HG02938 (cell line): Measurements from ENCODE around the gene HAX1.
A peak's percentile ranks its signal among the peaks of the same experiment; 100 is the strongest.
"Not testable (repeated sequence)": the region's sequence is repeated elsewhere in the genome, so short reads cannot be mapped to it uniquely, and the experiment has no call there.

Experiments used
- ATAC-seq: cut with Tn5 transposase; IDR thresholded peaks from one replicate; pipeline ENCODE4 v1.9.1; 2021; ENCODE audit warnings: mild to moderate bottlenecking, moderate library complexity; ENCODE audit not compliant: unreplicated experiment

The HAX1 gene

DNA sequence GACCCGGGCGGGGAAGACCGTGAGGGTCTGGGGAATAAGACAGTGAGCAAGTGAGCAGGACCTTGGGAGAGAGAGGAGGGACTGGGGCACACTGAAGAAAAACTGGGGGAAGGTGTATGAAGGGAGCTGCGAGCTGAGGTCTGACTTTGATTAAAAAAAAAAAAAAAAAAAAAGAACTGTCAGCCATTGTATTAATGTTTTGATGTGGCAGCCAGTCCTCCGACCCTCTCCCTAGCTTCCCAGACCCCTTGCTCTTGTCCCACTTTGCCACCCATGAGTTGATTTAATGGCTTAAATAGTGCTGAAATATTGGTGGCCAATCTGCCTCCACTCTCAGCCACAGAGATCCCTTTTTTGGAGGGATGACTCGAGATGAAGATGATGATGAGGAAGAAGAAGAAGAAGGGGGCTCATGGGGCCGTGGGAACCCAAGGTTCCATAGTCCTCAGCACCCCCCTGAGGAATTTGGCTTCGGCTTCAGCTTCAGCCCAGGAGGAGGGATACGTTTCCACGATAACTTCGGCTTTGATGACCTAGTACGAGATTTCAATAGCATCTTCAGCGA lies 652 bp downstream of the HAX1 start:
- no peak for ATAC-seq

DNA sequence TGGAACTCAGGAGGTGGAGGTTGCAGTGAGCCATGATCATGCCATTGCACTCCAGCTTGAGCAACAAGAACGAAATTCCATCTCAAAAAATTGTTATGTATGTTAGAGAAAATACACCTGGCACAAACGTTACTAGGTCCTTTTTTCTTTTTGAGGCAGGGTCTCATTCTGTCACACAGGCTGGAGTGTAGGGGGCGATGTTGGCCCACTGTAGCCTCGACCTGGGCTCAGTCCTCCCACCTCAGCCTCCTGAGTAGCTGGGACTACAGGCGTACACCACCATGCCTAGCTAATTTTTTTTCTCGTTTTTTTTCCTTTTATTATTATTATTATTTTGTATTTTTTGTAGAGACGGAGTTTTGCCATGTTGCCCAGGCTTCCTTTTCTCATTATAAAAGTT lies 4.4 kb downstream of the HAX1 start:
- ATAC-seq: no peak

DNA sequence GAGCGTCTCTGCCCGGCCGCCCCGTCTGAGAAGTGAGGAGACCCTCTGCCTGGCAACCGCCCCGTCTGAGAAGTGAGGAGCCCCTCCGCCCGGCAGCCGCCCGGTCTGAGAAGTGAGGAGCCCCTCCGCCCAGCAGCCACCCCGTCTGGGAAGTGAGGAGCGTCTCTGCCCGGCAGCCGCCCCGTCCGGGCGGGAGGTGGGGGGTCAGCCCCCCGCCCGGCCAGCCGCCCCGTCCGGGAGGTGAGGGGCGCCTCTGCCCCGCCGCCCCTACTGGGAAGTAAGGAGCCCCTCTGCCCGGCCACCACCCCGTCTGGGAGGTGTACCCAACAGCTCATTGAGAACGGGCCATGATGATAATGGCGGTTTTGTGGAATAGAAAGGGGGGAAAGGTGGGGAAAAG lies 15.2 kb downstream of the HAX1 start:
- ATAC-seq: not testable (repeated sequence)

DNA sequence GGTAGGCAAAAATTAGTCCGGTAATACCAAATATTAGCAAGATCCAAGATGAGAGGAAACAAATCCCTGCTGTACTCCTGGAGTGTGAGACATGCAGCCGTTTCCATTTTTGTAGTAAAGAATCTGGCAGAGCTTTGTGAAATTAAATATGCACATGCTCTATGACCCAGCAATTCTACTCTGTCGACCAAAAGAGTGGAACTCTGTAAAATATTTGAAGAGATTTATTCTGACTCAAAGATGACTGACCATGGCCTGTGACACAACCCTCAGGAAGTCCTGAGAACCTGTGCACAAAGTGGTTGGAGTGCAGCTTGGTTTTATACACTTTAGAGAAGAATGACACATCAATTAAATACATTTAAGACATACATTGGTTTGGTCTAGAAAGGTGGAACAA lies 16.2 kb downstream of the HAX1 start:
- no peak for ATAC-seq

DNA sequence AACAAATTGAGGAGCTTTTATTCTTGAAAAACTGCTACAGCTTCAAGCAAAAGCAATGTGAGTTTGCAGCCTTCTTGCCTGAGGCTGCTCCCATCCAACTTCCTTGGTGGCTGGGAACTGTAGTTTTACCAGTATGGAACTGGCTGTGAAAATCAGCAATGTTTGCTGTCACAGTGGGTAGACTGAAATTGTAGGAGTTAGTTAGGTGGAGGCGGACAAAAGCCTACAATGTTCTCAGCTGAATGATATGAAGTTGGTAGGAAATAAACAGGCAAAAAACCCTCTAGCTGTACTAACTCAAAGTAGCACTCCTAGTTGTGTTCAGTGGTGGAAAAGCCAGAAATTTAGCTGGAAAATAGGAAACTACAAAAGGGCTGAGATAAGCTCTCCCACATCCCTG lies 18.5 kb downstream of the HAX1 start:
- no peak for ATAC-seq

DNA sequence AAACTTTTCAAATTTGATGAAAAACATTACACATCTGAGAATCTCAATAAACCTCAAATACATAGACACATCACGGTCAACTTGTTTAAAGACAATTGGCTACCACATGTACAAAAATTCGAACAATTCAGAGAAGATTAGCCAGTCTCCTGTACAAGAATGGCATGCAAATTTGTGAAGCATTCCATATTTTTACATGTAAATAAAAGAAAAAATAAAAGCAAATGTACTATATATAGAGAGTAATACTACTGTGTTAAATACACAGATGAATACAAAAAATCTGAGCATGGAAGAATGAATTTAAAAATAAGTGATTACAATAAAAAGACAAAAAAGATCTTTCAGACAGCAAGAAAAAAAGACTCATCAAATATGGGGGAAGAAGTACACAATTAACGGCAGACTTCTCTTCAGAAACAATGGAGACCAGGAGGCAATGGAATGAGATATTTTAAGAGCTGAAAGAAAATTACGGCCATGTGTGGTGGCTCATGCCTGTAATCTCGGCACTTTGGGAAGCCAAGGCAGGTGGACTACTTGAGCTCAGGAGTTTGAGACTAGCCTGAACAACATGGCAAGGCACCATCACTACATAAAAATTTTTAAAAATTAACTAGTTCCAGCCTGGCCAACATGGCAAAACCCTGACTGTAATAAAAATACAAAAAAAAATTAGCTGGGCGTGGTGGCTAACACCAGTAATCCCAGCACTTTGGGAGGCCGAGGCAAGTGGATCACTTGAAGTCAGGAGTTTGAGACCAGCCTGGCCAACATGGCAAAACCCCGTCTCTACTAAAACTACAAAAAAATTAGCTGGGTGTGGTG lies 23.2 kb downstream of the HAX1 start:
- ATAC-seq: no peak

DNA sequence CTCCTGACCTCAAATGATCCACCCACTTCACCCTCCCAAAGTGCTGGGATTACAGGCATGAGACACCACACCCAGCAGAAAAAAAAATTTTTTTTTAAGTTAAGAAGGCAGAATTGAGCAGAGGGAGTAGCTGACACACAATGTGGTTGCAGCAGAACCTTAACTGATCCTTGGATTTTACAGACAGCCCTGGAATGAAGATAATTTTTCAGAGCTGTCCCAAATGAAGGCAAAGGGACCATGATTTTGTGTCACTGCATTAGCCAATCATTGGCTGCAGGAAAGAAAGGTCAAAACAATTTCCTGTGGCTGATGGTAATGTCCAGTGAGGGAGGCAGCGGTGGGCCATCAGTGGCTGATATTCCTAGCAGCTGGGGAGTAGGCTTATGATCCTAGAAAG lies 29.2 kb downstream of the HAX1 start:
- no peak for ATAC-seq

DNA sequence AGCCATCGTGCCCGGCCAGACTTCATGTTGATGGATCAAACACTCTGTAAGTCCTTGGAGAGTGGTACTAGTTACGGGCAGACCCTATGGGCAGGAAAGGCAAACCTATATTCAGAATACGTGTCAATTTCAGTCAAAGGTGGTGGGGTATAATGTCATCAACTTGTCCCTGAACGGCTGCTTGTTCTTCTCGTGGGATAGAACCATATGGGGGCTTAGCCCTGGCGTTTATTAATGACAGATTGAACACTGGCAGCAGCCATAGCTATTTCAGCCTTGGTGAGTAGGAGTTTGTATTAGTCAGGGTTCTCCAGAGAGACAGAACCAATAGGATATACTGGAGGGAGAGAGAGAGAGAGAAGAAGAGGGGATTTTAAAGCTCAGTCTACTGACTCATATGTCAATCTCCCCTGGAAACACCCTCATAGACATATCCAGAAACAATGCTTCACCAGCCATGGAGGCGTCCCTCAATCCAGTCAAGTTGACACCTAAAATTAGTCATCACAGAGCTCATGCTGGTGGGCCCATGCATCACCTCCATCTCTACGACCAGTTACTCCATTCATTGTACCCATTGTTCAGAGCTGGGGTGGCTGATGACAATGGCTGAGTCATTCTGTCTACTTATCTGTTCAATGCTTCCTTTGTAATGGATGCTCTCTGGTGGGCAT lies 32.4 kb downstream of the HAX1 start:
- ATAC-seq: peak; percentile 44

DNA sequence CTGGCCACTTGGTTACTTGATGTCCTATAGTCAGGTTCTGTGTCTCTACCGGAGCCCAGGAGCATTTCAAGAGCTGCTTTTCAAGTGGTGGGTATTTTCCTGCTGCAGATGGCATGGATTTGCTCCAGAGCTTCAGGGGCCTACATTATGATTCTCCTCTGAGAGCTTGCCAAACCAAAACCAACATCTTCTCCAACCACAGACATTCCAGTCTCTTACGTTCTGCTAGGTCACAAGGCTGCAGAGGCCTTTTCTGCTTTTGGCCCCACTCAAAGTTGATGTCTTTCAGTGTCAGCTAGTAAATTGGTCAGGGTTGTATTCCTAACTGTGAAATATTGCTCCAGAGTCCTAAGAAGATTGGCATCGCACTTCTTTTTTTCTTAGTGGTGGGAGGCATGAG lies 33.7 kb downstream of the HAX1 start:
- no peak for ATAC-seq

DNA sequence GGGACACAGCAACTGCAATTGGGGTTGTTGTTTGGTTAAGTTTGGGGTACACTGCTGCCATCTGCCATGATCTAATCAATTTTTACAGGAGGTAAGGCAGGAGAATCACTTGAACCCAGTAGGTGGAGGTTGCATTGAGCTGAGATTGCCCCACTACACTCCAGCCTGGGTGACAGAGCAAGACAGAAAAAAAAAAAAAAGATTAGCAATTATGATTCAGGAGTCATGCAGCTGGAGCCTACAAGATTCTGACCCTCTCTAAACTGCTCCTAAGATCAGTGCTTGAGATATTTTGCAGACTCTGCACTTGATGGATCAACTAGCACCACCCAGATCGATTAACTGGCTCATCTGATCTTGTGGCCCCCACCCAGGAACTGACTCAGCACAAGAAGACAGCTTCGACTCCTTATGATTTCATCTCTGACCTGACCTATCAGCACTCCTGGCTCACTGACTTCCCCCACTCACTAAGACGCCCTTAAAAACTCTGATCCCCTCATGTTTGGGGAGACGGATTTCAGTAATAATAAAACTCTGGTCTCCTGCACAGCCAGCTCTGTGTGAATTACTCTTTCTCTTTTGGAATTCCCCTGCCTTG lies 35.3 kb downstream of the HAX1 start:
- not testable (repeated sequence) for ATAC-seq

DNA sequence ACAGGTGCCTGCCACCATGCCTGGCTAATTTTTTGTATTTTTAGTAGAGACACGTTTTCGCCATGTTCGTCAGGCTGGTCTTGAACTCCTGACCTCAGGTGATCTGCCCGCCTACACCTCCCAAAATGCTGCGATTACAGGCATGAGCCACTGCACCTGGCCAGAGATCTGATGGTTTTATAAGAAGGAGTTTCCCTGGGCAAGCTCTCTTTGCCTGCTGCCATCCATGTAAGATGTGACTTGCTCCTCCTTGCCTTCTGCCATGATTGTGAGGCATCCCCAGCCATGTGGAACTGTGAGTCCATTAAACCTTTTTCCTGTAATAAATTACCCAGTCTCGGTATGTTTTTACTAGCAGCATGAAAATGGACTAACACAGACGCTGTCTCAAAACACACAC lies 36.7 kb downstream of the HAX1 start:
- not testable (repeated sequence) for ATAC-seq

DNA sequence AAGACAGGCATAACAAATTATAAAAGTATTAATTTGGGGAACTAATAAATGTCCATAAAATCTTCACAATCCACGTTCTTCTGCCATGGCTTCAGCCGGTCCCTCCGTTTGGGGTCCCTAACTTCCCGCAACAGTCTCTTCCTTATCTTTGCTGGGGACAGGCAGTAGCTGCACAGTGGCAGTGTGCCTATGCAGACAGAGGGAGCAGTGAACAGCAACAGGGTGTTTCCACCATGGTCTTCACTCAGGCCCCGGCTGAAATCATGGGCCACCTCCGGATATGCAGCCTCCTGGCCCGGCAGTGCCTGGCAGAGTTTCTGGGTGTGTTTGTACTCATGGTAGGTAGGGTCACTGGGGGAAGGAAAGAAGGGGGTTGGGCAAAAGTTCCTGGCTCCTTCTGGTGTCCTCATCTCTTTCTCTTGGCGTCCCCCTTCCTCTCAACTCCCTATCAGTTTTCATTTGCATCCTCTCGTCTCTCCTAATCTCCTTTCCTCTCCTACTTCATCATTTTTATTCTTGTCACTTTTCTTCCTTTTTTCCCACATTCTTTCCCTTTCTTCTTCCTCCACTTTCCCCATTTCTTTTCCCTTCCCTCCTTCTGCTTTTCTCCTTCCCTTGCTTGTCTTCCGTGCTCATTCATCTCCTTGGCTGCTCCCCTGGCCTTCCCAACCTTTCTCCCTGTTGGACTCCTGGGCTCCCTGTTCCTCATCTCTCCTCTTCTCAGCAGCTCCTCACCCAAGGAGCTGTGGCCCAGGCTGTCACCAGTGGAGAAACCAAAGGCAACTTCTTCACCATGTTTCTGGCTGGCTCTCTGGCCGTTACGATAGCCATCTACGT lies 40.0 kb downstream of the HAX1 start:
- not testable (repeated sequence) for ATAC-seq

DNA sequence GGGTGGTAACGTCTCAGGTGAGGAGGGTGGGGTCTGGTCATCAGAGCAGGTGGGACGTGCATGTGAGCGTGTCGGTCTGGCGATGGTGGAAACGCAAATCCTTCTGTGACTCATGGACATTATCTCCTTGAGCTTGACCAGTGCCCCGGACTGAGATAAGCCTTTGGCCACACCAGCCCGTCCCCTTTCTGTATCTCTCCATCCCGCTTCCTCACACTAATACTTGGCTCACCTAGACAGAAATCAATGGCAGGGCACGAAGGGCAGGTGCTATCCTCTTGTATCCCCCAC lies 40.6 kb downstream of the HAX1 start:
- no peak for ATAC-seq

DNA sequence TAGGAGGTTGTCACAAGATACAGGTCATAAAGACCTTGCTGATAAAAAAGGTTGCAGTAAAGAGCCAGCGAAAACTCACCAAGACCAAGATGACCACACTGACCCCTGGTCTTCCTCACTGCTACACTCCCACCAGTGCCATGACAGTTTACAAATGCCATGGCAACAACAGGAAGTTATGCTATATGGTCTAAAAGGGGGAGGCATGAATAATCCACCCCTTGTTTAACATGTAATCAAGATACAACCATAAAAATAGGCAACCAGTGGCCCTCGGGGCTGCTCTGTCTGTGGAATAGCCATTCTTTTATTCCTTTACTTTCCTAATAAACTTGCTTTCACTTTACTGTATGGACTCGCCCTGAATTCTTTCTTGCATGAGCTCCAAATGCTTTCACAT lies 41.8 kb downstream of the HAX1 start:
- not testable (repeated sequence) for ATAC-seq

DNA sequence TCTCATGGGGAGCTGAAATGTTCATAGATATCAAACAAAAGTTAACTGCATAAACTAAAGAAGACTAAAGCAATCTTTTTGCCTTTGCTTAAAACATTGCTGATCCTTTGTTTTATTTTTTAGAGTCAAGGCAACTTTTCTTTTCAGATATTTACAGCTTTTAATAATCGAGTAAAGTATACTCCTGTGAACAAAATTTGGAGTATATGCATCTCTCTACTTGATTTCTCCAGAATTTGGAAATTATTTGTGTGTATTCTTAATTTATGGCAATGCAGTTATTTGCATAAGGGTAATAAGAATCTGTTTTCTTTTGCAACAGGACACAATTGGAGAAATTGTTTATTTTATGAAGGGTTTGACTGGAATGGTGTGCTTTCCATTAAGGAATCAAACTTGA lies 44.3 kb downstream of the HAX1 start:
- no peak for ATAC-seq

DNA sequence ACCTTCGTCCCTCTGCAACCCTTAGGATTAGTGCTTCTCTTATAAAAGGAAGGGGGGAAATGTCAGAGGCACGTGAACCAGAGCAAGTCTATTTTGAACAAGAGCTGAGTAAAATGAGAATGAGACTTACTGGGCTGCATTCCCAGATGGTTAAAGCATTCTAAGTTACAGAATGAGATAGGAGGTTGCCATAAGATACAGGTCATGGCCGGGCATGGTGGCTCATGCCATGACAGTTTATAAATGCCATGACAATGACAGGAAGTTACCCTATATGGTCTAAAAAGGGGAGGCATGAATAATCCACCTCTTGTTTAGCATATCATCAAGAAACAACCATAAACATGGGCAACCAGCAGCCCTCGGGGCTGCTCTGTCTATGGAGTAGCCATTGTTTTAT lies 46.0 kb downstream of the HAX1 start:
- no peak for ATAC-seq

DNA sequence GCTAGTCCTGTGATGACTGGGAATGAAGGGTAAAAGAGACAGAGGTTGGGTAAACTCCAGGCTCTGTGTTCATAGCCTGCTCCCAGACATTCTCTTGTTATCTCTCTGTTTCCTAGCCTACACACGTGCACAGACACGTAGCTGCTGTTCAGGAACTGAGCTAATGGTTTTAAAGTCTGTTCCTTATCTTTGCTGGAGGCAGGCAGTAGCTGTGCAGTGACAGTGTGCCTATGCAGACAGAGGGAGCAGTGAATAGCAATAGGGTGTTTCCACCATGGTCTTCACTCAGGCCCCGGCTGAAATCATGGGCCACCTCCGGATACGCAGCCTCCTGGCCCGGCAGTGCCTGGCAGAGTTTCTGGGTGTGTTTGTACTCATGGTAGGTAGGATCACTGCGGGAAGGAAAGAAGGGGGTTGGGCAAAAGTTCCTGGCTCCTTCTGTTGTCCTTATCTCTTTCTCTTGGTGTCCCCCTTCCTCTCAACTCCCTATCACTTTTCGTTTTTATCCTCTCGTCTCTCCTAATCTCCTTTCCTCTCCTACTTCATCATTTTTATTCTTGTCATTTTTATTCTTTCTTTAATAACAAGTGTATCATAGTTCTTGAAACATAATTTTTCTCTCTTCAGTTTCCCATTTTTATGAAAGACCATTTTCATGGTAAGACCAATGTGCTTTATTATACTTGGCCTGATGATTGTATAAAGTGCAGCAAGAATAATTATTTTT lies 48.6 kb downstream of the HAX1 start, which contains the start of gene AQP10:
AQP10 (plus strand) TSS at position 212 of the 727 bp plus-strand sequence; CDS start at position 275, 63 bp downstream.
- ATAC-seq: no peak

DNA sequence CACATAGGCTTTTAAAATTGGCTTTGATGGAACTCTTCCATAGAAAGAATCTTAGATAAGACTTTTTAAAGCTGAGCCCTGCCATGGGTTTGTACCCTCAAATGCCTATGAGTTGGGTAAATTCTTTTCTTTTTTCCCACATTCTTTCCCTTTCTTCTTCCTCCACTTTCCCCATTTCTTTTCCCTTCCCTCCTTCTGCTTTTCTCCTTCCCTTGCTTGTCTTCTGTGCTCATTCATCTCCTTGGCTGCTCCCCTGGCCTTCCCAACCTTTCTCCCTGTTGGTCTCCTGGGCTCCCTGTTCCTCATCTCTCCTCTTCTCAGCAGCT lies 49.1 kb downstream of the HAX1 start:
- not testable (repeated sequence) for ATAC-seq

DNA sequence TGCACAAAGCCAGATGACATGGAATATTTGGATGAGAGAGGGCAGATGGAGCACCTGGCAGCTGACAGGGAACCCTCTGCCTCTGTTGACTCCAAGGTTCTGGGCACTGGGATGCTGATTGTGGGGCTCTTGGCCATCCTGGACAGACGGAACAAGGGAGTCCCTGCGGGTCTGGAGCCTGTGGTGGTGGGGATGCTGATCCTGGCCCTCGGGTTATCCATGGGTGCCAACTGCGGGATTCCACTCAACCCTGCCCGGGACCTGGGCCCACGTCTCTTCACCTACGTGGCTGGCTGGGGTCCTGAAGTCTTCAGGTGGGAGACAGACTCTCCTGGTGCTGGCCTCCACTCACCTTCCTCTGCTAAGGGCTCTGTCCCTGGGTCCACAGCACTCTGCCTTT lies 51.1 kb downstream of the HAX1 start:
- ATAC-seq: no peak

DNA sequence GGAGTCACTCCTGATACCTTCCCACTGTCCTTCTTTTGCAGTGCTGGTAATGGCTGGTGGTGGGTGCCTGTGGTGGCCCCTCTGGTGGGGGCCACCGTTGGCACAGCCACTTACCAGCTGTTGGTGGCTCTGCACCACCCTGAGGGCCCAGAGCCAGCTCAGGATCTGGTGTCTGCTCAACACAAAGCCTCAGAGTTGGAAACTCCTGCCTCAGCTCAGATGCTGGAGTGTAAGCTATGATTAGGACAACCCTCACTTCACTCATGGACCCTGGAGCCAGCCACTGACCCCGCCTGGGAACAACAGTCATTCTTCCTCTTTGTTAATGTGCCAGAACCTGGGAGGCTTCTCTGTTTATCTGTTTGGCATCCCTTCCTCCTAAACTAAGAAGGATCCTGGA lies 51.8 kb downstream of the HAX1 start:
- no peak for ATAC-seq
